ENCODE results near the gene C1QTNF1. TPM values are rescaled to one million over a fixed set of nuclear protein-coding genes. Genes with fewer than 3 reads are reported as not detected.

Gene C1QTNF1
- total RNA-seq, 4 donors from 2014 or later, result 6.3 to 20.6 (median 14.3) TPM

DNA sequence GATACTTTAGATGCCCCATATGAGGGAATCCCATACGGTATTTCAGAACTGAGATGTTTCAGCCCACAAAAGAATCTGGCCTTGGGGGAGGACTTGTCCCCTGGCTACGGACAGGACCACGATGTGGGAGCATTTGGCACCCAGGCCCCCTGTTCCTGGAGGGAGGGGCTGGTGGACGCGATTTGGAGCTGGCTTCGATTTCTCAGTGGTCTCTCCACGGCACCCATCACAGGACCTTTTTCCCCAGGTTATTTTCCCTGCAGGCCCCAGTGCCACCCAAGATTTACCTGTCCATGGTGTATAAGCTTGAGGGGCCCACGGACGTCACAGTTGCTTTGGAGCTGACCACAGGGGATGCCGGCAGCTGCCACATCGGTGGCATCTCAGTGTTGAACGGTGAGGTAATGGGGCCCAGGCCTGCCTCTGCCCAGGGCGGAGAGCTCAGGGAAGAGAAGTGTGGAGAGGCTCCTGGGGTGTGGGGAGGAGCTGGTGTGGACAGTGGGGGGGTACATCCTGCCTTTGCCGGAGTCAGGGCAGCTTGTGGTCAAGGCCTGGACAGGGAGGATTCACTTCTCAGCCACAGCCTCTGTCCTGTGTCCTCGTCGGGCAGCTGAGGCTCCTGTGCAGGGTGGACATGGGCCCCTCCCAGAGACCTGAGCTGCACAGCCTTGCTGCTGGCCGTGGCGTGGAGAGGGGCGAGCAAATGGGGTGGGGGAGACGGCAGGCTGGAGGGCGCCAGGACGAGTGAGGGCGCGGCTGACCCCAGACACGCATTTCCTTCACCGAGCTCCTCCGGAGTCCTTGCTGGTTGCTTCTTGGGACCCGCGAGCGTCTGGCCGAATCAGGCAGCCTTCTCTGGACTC, 60.6 kb downstream of the C1QTNF1 start:
- Histone ChIP-seq H3K36me3 (peaks cover 0 to 75% (median 0%) of the 10 kb centered on the region in 3 donors), H3K27me3 (no peaks in the 10 kb centered on the region), H3K4me1 (no peaks in the 10 kb centered on the region), H3K27ac (no peak overlapping the region), H3K9me3 (no peaks in the 10 kb centered on the region), H3K4me3 (no peak overlapping the region)
- no peak for DNase-seq
- TF ChIP-seq POLR2A (IDR thresholded peaks at IDR 0.05), result no peak
- TF ChIP-seq, protein P1, sequence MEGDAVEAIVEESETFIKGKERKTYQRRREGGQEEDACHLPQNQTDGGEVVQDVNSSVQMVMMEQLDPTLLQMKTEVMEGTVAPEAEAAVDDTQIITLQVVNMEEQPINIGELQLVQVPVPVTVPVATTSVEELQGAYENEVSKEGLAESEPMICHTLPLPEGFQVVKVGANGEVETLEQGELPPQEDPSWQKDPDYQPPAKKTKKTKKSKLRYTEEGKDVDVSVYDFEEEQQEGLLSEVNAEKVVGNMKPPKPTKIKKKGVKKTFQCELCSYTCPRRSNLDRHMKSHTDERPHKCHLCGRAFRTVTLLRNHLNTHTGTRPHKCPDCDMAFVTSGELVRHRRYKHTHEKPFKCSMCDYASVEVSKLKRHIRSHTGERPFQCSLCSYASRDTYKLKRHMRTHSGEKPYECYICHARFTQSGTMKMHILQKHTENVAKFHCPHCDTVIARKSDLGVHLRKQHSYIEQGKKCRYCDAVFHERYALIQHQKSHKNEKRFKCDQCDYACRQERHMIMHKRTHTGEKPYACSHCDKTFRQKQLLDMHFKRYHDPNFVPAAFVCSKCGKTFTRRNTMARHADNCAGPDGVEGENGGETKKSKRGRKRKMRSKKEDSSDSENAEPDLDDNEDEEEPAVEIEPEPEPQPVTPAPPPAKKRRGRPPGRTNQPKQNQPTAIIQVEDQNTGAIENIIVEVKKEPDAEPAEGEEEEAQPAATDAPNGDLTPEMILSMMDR (IDR thresholded peaks at IDR 0.05), result no peak

DNA sequence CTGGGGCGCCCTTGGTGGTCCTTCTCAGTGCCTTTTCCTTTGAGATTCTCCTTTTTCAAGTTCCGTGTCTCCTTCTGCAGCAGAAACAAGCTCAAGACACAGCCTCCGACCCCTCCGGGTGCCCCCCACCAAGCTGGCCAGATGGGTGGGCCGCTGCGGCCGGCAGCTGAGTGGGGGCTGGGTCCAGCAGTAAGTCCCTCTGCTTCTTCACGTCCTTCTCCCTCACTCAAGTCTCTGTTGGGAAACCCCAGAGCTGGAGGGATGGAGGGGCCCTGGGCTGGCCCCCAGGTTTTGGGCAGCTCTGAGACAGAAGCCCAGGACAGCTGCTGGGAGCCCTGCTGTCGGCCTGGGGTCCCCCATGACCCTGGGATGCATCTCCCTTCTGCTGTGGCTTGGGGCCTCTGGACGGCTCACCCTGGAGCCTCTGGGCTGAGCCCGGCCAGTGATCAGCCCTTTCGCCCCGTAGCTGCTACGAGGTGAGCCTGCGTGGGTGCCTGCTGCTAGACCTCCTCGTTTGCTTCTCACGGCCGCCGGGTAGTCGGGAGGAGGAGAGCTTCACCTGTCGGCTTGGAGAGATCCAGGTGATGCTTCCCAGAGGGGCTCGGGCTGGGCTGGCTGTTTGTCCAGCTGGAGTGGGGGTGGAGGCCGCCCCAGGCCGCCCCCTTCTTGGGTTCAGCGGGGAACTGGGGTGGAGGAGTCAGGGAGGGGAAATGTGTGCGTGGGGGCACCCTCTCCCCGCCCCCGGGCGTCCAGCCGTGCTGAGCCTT, 61.4 kb downstream of the C1QTNF1 start:
- DNase-seq, result no peak
- no peak overlapping the region for H3K27ac ChIP-seq
- peaks cover 0 to under 1% (median 0%) of the 10 kb centered on the region in 4 donors for H3K4me1 ChIP-seq
- no peaks in the 10 kb centered on the region for H3K27me3 ChIP-seq
- H3K9me3 ChIP-seq, result no peaks in the 10 kb centered on the region
- H3K4me3 ChIP-seq, result no peak overlapping the region
- H3K36me3 ChIP-seq, result peaks cover 0 to 67% (median 0%) of the 10 kb centered on the region in 3 donors
- TF ChIP-seq, protein P1 (IDR thresholded peaks at IDR 0.05), result no peak
- no peak for TF ChIP-seq POLR2A (IDR thresholded peaks at IDR 0.05)

DNA sequence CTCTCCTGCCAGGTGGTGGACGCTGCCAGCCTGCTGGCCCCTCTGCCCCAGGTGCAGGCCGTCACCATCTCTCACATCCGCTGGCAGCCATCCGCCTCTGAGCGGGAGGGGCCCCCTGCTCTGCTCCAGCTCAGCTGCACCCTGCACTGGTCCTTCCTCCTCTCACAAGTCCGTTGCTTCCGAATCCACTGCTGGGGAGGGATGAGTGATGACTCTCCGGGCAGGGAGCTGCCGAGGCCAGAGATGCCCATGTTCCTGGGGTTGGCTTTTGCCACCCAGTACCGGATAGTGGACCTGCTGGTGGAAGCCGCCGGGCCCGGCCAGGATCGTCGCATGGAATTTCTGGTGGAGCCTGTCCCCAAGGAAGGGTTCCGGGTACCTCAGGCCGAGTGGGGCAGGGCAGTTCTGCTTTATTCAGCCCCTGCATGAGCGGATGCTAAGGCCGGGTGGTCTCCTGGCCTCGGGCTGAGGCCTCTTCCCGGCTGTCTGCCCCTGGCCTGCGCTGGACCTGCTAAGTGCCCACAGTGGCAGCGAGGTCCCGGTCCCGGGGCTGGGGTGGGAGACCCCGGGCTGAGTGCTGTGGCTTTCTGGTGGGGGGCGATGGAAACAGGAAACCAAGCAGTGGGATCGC, 62.1 kb downstream of the C1QTNF1 start:
- H3K4me1 ChIP-seq, result peaks cover 0 to 6% (median 0%) of the 10 kb centered on the region in 4 donors
- TF ChIP-seq, protein P1 (IDR thresholded peaks at IDR 0.05), result no peak
- no peak for TF ChIP-seq POLR2A (IDR thresholded peaks at IDR 0.05)
- DNase-seq, result no peak
- no peaks in the 10 kb centered on the region for H3K9me3 ChIP-seq
- H3K36me3 ChIP-seq, result peaks cover 0 to 60% (median 0%) of the 10 kb centered on the region in 3 donors
- H3K4me3 ChIP-seq, result no peak overlapping the region
- no peak overlapping the region for H3K27ac ChIP-seq
- H3K27me3 ChIP-seq, result no peaks in the 10 kb centered on the region

DNA sequence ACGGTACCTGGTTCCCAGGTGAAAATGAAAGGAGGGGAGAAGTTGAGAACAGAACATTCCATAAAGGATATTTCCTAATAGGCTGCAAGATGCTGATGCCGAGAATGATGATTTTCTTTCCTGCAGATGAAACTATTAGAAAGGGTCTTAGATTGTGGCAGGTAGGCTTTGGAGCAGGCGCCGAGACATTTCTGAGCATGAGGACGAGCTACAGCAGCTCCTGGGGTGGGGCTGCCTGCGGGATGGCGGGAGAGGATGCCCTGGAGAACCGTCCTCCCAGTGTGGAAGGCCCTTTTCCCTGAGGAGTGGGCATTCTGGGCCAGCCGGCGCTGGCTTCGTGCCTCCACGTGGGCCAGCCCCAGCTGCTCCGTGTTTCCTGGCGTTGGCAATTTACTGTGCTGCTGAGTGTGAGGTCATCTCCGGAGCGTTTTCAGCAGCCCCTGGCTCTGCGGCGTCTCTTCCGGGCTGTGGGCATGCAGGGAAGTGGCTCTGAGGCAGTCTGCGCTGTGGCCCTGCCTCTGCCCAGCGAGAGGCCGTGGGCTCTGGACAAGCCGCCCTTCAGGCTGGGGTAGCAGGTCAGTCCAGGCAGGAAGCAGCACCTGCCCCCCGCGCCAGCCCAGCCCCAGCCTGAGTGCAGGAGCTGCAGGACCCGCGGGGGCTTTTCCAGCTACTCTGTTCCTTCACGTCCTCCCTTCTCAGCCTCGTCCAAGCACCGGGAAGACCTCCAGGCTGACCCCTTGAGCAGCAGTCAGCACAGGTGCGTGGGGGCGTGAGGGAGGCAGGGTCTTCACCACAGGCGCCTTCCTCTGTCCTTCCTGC, 62.8 kb downstream of the C1QTNF1 start:
- H3K4me3 ChIP-seq, result no peak overlapping the region
- no peak overlapping the region for H3K27ac ChIP-seq
- H3K27me3 ChIP-seq, result no peaks in the 10 kb centered on the region
- peaks cover 0 to 53% (median 0%) of the 10 kb centered on the region in 3 donors for H3K36me3 ChIP-seq
- no peaks in the 10 kb centered on the region for H3K9me3 ChIP-seq
- no peak for DNase-seq
- peaks cover 0 to 6% (median 0%) of the 10 kb centered on the region in 4 donors for H3K4me1 ChIP-seq
- TF ChIP-seq, protein P1 (IDR thresholded peaks at IDR 0.05), result no peak
- no peak for TF ChIP-seq POLR2A (IDR thresholded peaks at IDR 0.05)

Measured in Peyer's patch (tissue), 4 donors.